Caki2 (cell line): ENCODE measurements around the gene OR51B4. TPM values are rescaled to one million over a fixed set of nuclear protein-coding genes. Genes with fewer than 3 reads are reported as not detected.
"Not testable (repeated sequence)": the region's sequence is repeated elsewhere in the genome, so short reads cannot be mapped to it uniquely, and the experiment has no call there.

ENCODE experiments used
- DNase-seq: peaks from one replicate; pipeline ENCODE4 v3.0.0-alpha.2; 2015; ENCODE audit warnings: low read depth
- in situ Hi-C: cut with HindIII; loops from 2 replicates; pipeline ENCODE4 v1.10.0; 2016; ENCODE audit warnings: low sequenced_read_pairs, low pct_unique_long_range_greater_than_20kb, mixed read lengths
- total RNA-seq: library from RNA; depleted of rRNA; stranded (reverse); fragments of >200 nt; shearing (Covaris generic); gene quantifications from 2 replicates; pipeline ENCODE4 v1.2.3, GENCODE V29; 2014; ENCODE audit warnings: low replicate concordance; rRNA removed

The OR51B4 gene, protein sequence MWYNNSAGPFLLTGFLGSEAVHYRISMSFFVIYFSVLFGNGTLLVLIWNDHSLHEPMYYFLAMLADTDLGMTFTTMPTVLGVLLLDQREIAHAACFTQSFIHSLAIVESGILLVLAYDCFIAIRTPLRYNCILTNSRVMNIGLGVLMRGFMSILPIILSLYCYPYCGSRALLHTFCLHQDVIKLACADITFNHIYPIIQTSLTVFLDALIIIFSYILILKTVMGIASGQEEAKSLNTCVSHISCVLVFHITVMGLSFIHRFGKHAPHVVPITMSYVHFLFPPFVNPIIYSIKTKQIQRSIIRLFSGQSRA
- total RNA-seq, result not detected in 2 replicates

DNA sequence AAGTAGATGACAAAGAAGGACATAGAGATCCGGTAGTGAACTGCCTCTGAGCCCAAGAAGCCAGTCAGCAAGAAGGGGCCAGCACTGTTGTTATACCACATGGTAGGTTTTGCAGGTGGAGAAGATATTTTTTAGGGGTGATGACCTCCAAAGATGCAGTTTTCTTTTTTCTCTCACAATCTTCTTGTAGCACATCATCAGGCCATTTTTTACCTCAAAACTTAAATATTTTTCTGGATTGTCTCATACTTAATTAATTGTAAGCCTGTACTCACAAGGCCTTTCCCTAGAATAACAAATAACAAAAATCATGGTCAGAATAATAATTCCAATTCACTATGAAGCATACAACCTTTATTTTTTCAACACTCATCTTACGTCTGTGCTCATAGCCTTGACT lies at the start of gene OR51B4:
Gene OR51B4, minus strand, starts transcription at position 101 of the 400 bp plus-strand sequence. Its CDS starts 0 bp downstream, at position 101.
- no peak for DNase-seq
- in situ Hi-C loops, result no loop called here

DNA sequence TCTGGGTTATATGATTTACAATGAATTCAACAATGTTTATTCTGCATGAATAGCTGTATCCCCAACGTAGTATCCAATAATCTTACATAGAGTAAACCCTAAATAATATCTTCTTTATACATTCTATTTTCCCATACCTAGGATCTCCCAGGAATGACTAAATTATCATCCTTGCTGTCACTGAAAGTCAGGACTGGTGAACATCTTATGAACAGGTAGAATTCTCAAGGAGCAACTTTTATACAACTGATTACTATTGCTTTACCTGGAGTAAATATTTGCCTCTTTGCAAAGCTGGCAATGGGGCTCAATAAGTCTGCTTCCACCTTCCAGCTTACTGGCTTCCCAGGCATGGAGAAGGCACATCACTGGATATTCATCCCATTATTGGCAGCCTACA lies 49.5 kb upstream of the OR51B4 start, which contains the start of gene OR51B6:
Gene OR51B6, plus strand, starts transcription at position 301 of the 400 bp plus-strand sequence. Its CDS starts 0 bp downstream, at position 301.
- in situ Hi-C loops, result no loop called here

DNA sequence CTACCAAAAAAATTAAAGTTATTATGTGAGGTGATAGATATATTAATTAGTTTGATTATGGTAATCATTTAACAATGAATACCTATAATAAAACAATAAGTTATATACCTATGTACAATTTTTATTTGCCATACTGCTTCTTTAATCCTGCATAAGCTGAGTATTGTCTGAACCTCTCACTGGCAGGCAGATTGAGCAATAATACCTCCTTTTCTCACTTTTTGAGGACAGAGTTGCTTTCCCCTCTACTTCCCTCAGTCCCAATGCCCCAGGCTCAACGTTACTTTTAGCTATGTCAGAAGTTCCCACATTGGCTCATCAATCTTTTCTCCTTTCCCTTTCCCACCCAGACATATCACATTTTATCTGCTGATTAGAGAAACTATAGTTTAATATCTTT lies 47.8 kb upstream of the OR51B4 start:
- in situ Hi-C loops, result no loop called here
- DNase-seq, result no peak

More for the DNA sequence above, 49.5 kb upstream of the OR51B4 start, which contains the start of gene OR51B6:
- DNase-seq, result no peak

DNA sequence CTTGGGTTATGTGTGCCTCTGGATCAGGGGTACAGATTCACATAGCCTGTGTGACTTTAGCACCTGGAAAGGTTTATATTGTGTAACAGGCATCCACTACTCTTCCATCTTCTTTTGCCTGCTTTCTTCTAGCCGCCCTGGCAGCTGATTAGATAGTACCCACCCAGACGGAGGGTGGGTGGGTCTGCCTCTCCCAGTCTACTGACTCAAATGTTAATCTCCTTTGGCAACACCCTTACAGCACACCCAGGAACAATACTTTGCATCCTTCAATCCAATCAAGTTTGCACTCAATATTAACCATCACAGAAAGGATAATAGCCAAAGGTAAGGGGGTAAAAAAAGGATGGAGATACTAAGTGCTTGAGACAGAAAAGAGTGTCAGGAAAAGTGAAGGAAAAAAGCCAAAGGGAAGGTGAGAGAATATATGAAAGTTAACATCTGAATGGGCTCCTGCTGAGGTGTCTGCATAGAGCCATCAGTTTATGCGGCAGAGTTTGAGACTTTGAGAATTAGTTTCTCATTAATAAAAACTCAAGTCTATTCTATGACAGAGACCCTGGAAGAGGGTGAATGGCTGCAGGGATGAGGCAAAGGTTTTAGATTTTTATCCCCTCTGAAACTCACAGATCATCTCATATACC lies 46.9 kb upstream of the OR51B4 start:
- in situ Hi-C loops, result no loop called here
- DNase-seq, result no peak

DNA sequence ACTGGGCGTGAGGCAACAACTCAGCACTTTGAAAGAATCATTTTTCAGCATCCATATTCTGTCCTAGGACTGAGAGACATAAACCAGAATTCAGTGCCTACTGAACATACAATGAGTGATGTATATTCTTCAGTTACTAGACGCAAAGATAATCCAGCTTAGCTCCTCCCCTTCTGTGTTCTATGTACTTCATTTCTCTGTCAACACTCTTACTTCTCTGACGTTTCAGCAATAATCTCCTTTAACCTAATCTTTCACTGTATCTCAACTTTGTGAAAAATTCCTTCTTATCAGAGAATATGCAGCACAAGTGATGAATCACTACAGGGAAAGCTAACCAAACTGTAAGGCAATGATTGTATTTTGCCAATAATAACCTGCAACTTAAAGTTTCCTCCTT lies 44.1 kb upstream of the OR51B4 start:
- in situ Hi-C loops, result no loop called here
- DNase-seq, result no peak

DNA sequence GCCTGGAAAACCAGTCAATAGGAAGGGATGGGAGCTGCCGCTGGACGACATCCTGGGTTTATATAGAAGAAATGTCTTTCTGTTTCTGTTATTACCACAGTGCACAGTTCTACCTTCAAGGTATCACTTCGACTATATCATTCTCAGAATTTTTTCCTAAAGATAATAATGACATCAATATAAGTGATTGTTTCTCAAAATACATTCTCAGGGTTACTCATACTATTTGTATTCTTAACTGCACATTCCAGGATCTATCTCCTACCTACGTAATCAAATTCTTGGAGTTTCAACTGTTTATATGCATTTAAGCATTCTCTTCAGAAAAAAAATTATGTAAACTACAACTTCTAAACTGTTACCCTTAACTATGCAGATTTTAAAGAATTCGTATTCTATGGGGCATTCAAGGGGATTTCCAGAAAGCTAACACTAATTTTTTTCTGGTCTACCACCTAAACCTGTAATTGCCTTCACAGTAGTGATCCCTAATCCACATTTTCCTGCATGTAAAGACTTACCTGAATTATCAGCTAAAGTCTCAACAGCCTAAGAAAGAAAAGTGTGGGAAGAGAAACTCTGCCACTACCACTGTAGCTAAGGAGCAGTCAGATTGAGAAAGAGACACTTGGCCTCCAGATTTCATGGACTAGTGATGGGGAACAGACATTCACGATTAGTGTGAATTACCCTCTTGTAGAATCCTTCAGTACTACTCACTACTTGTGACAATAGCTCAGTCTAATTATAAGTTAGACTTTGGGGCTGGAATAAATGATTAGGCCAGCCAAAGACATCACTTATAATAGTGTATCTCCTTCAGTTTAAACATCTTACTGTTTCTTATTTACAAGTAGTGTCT lies 42.0 kb upstream of the OR51B4 start, which contains the start of gene OR51B5:
Gene OR51B5, minus strand, starts transcription at position 51 of the 862 bp plus-strand sequence. Its CDS starts 0 bp downstream, at position 51.
- in situ Hi-C loops, result no loop called here
- DNase-seq, result no peak

DNA sequence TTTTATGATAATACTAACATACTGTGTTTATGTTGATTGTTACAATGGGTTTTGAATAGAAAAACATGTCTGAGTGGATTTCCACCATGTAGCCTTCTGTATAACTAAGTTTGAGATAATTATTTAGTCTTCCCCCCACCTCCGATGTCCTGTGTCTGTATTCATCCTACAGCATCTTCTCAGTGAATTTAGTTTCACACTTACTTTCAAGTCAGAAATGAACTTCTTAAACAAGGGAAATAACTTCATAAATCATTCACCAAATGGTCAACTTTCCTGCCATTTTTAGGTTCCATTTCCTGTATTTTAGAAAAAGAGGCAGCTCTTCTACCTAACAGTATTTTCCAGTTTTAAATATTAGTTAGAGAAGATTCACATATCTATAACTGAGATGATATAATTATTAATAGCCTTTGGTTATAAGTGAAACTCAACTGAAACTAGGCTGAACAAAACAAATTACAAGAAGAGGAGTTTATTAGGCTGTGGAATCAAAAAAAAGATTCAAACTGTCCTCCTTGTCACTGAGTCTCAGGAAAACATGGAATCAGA lies 38.1 kb upstream of the OR51B4 start:
- in situ Hi-C loops, result no loop called here

DNA sequence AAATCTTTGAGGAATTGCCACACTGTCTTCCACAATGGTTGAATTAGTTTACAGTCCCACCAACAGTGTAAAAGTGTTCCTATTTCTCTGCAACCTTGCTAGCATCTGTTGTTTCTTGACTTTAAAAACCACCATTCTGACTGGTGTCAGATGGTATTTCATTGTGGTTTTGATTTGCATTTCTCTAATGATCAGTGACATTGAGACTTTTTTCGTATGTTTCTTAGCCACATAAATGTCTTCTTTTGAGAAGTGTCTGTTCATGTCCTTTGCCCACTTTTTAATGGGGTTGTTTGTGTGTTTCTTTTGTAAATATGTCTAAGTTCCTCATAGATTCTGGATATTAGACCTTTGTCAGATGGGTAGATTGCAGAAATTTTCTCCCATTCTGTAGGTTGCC lies 35.5 kb upstream of the OR51B4 start:
- DNase-seq, in situ Hi-C loops: not testable (repeated sequence)

More for the DNA sequence above, 38.1 kb upstream of the OR51B4 start:
- no peak for DNase-seq

DNA sequence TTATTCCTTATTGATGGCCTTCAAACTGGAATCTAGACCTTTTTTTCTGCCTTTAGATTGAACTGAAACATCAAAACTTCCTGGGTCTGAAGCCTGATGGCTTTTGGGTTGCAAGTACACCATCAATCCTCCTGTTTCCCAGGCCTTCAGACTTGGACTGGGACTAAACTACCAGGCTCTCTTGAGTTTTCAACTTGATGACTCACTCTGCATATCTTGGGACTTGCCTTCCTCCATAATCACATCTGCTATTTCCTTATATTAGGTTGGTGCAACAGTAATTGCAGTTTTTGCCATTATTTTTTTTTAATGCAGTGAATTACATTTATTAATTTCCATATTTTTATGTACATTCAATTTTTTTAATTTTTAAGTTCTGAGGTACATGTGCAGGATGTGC lies 34.6 kb upstream of the OR51B4 start:
- in situ Hi-C loops, result no loop called here
- DNase-seq, result no peak

DNA sequence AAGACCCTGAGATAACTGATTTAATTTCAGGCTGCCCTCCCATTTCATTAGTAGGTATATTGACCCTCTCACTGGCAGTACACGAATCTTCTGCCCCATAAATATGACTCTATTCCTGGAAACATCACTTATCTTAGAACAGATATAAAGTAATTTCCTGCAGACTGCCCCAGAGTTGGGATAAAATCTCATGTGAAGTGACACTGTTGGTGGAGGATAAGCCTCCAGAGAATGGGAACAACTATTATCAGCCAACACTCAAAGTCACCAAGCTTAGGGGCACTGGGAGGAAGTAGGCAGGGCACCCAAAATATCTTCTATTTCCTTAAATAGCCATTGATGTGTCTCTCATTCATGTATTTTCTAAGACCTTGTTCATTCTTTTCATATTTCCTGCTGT lies 33.4 kb upstream of the OR51B4 start:
- in situ Hi-C loops, result no loop called here
- DNase-seq, result no peak

DNA sequence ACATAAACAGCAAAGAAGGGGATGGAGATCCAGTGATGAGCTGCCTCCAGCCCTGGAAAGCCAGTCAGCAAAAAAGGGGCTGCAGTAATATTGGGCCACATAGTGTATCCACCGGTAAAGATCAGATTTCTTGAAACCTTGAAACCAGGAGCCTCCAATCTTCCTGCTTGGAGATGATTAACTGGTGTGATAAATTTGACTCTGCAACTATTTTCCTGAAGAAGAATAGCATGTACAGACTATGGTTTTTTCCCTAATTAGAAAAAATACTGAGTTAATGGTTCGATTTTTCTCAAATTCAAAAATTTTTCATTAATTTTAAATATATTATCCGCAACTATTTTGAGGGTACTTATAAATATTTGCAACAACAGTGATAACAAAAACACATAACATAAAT lies 22.5 kb upstream of the OR51B4 start, which contains the start of gene OR51B2:
Gene OR51B2, minus strand, starts transcription at position 101 of the 400 bp plus-strand sequence. Its CDS starts 0 bp downstream, at position 101.
- in situ Hi-C loops, result no loop called here
- no peak for DNase-seq

DNA sequence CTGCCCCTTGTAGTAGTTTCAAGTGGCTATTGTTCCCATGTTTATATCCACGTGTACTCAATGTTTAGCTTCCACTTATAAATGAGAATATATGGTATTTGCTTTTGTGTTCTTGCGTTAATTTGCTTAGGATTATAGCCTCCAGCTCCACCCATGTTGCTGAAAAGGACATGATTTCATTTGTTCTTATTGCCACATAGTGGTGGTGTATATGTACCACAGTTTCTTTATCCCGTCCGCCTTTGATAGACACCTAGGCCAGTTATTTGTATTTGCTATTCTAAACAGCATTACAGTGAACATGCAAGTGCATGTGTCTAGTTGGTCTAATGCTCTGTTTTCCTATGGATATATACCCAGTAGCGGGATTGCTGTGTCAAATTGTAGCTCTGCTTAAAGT lies 15.5 kb upstream of the OR51B4 start:
- in situ Hi-C loops, result no loop called here
- DNase-seq, result no peak

DNA sequence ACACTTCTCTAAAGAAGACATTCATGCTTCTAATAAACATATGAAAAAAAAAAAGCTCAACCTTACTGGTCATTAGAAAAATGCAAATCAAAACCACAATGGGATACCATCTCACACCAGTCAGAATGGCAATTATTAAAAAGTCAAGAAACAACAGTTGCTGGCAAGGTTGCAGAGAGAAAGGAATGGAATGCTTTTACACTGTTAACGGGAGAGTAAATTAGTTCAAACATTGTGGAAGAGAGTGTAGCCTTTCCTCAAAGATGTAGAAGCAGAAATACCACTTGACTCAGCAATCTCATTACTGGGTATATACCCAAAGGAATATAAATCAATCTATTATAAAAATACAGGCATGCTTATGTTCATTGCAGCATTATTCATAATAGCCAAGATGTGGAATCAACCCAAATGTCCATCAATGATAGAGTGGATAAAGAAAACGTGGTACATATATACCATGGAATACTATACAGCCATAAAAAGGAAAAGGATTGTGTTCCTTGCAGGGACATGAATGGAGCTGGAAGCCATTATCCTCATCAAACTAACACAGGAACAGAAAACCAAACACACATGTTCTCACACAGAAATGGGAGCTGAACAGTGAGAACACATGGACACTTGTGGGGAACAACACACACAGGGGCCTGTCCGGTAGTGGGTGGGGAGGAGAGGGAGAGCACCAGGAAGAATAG lies 11.7 kb upstream of the OR51B4 start:
- in situ Hi-C loops, DNase-seq: not testable (repeated sequence)

DNA sequence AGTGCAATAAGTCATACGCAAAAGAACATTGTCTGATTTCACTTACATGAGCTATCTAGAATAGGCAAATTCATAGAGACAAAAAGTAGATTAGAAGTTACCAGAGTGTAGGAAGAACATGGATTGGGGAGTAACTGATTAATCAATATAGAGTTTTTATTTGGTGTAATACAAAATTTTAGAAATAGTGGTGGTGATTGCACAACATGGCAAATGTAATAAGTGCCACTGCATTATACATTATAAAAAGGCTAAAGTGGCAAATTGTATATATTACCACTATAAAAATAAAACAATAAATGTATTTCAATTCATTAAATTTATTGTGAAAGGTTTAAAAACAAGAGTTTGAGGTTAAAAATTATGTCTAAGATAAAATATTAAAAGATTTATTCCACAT lies 8.7 kb upstream of the OR51B4 start:
- in situ Hi-C loops, result no loop called here
- DNase-seq, result no peak

DNA sequence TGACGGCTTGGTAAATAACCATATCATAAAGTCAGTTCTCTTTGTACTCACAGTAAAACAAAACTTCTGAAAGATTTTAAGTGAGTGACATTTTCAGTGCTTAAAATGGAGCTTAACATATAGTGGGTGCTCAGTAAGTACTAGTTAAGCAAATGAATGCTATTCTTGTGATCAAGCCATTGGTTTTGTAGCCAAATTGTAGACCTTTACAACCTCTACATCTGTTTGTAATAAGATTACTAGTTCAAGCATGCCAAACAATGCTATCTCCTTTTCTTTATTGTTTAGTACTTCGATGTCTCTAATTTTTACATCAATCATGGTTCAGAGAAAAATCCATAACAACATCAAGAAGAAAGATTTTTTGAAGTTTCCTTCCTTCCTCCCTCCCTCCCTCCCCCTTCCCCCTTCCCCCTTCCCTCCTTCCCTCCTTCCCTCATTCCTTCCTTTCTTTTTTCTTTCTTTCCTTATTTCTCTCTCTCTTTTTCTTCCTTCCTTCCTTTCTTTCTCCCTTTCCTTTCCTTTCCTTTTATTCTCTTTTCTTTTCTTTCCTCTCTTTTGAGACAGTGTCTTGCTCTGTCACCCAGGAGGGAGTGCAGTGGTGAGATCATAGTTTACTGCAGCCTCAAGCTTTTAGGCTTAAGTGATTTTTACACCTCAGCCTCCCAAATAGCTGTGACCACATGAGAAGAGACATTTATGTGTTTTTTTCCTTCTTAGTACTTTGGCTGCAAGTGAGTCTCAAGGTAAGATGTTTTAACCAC lies 5.7 kb upstream of the OR51B4 start:
- in situ Hi-C loops, result no loop called here
- no peak for DNase-seq

DNA sequence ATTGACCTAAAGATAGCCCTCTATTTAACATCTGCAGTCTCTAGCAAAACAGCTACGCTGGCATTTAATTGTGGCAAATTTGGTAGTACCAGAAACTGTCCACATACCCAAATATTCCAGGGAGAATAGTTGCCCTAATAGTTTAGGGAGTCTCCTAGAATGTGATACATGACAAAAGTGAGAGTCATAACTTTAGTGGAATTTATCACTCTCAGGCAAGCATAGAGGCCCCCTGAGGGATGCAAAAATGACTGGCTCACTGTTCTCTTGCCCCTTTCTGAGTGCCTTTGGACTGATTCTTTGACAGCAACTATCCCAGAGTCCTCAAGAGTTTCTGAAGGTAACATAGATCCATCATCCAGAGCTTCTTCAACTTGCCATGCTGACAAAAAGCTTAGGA lies 2.3 kb upstream of the OR51B4 start:
- in situ Hi-C loops, result no loop called here
- DNase-seq, result no peak

DNA sequence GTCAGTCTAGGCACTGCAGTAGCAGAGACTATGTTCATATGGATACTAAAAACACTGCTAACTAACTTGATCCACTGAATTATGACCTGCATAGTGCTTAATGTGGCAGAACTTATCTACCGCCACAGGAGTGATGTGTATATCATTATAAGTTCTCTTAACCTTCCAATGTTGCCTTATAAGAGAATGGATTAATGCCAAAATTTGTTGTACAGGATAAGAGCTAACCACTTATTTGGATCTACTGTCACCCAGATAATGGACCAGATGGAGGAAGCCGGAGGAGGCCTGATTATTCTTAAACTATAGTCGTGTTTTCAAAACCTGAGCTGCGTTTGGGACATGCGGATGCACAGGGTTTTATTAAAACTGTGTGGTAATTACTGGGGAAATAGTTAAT lies 1.9 kb upstream of the OR51B4 start:
- DNase-seq, result no peak
- in situ Hi-C loops, result no loop called here
